Ascending aorta (tissue), 2 donors: ENCODE results near the gene ZNF594. TPM values are rescaled to one million over a fixed set of nuclear protein-coding genes. Genes with fewer than 3 reads are reported as not detected.
"Not testable (repeated sequence)": the region's sequence is repeated elsewhere in the genome, so short reads cannot be mapped to it uniquely, and the experiment has no call there.

Source experiments
- DNase-seq, 2 donors: peaks; one replicate each; pipeline ENCODE4 v3.0.0-alpha.2; 2019; ENCODE audit warnings: low spot score in 2 of 2
- H3K27ac ChIP-seq, 2 donors: fragments of 200-600 bp; sonication (generic); one replicate each; pipeline ENCODE4 v1.5.1; 2016 to 2017; ENCODE audit warnings: mild to moderate bottlenecking in 1 of 2
- H3K27me3 ChIP-seq: fragments of 200-600 bp; sonication (generic); one replicate; pipeline ENCODE4 v1.5.1; 2017
- H3K36me3 ChIP-seq, 2 donors: fragments of 200-600 bp; sonication (generic); one replicate each; pipeline ENCODE4 v1.5.1; 2016
- H3K4me1 ChIP-seq, 2 donors: fragments of 200-600 bp; sonication (generic); one replicate each; pipeline ENCODE4 v1.5.1; 2016 to 2017; ENCODE audit warnings: mild to moderate bottlenecking in 1 of 2
- H3K4me3 ChIP-seq, 2 donors: fragments of 200-600 bp; sonication (generic); one replicate each; pipeline ENCODE4 v1.5.1; 2016 to 2017; ENCODE audit warnings: mild to moderate bottlenecking in 1 of 2
- H3K9me3 ChIP-seq, 2 donors: fragments of 200-600 bp; sonication (generic); one replicate each; pipeline ENCODE4 v1.5.1; 2016
- intact Hi-C: fragments of 100-400 bp; cut with DNase I; formaldehyde crosslinking; loops from one replicate; pipeline ENCODE4 v1.15.1; 2023
- total RNA-seq: library from RNA; depleted of rRNA; stranded (reverse); fragments of >200 nt; gene quantifications from one replicate; pipeline ENCODE4 v1.1.0, GENCODE V29; 2016
- TF ChIP-seq, protein P1 (sequence below), 3 experiments: fragments of 200-600 bp in 2 of 3; fragments of 450-650 bp in 1 of 3; sonication (generic) in 2 of 3; IDR thresholded peaks; one replicate each; pipeline ENCODE4 v1.5.1; 2016 to 2019; ENCODE audit warnings: antibody characterized with exemption in 3 of 3, mild to moderate bottlenecking in 1 of 3, moderate library complexity in 1 of 3

Gene ZNF594
- total RNA-seq, 1 donor from 2014 or later = 0.21 TPM

DNA sequence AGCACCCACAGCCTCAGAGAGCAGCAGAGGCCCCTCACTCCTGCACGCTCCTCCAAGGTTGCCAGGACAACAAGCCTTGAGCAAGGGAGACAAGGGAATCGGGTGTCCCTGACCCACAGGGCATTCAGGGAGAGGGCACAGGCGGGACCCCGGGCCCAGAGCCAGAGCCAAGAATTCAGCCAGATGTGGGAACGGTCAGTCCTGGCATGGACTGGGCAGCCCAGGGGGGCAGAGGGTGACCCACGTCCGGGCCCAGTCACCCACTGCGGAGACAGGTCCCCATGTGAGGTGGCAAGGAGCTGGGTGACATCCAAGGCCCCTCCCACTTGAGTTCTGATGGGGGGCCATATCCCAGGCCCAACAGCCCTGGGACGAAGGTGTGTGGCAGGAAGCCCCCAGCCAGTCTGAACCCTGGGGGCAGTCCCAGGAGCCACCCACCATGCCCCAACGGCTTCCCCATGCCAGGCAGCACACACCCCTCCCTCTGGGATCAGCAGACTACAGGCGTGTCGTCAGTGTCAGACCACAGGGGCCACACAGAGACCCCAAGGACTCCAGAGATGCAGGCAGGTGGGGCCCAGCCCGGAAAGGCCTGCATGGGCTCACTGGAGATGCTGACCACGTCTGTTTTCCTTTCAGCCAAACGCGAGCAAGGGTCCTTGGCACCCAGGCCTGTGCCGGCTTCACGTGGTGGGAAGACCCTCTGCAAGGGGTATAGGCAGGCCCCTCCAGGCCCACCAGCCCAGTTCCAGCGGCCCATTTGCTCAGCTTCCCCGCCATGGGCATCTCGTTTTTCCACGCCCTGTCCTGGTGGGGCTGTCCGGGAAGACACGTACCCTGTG, 52.8 kb downstream of the ZNF594 start:
- TF ChIP-seq, protein P1, sequence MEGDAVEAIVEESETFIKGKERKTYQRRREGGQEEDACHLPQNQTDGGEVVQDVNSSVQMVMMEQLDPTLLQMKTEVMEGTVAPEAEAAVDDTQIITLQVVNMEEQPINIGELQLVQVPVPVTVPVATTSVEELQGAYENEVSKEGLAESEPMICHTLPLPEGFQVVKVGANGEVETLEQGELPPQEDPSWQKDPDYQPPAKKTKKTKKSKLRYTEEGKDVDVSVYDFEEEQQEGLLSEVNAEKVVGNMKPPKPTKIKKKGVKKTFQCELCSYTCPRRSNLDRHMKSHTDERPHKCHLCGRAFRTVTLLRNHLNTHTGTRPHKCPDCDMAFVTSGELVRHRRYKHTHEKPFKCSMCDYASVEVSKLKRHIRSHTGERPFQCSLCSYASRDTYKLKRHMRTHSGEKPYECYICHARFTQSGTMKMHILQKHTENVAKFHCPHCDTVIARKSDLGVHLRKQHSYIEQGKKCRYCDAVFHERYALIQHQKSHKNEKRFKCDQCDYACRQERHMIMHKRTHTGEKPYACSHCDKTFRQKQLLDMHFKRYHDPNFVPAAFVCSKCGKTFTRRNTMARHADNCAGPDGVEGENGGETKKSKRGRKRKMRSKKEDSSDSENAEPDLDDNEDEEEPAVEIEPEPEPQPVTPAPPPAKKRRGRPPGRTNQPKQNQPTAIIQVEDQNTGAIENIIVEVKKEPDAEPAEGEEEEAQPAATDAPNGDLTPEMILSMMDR (IDR thresholded peaks at IDR 0.05) = no peak
- no peak for DNase-seq
- no peak overlapping the region for H3K27ac ChIP-seq
- H3K27me3 ChIP-seq = no peaks in the 10 kb centered on the region
- H3K4me3 ChIP-seq = no peak overlapping the region
- H3K36me3 ChIP-seq = no peaks in the 10 kb centered on the region
- H3K9me3 ChIP-seq = no peaks in the 10 kb centered on the region
- intact Hi-C loops = no loop called here
- H3K4me1 ChIP-seq = no peaks in the 10 kb centered on the region

GRCh38 chr17:5138198-5138544, 53.5 kb downstream of the ZNF594 start:
- H3K36me3 ChIP-seq, DNase-seq, H3K4me3 ChIP-seq, intact Hi-C loops, H3K4me1 ChIP-seq, H3K27me3 ChIP-seq, H3K27ac ChIP-seq, H3K9me3 ChIP-seq: not testable (repeated sequence)

- H3K9me3 ChIP-seq, H3K27ac ChIP-seq, H3K36me3 ChIP-seq, H3K4me1 ChIP-seq, H3K4me3 ChIP-seq, intact Hi-C loops, H3K27me3 ChIP-seq, DNase-seq: not testable (repeated sequence)
These were observed 54.0 kb downstream of the ZNF594 start for GRCh38 chr17:5137511-5138197.

DNA sequence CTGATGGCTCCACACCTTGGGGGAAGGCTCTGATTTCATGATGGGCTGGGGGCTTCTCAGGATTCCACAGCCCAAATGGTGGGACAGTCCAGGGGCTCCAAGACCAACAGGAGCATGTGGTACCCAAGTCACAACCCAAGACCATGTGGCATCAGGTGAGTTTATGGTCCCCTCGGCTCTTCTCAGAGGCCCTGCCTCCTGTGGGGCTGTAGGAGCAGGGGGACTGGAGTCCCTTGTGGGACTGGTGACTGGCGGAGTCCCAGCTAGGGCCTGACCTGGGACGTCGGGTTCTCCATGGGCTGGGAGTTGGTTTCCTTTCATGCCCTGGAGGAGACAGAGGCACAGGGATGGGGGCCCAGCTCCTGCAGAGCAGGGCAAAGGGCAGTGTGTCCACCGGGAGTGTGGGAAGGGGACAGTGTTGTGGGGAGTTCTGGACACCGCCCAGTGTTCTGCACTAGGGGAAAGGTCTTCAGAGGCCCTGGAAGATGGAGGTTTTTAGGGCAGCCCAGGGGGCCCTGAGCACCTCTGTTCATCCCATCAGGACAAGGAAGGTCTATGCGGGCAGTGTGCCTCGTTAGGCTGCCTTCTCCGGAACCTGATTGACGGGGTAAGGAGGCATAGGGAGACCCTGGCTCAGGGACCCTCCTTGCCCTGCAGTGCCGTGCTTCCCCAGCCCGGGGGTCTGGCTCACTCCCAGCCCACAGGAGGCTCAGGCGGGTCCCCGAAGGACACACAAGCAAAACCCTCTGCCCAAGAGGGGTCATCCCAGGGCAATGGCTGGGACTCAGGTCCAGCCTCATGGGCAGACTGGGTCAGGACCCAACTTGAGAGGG, 54.9 kb downstream of the ZNF594 start:
- H3K27me3 ChIP-seq, H3K27ac ChIP-seq, intact Hi-C loops, H3K4me3 ChIP-seq, H3K9me3 ChIP-seq, DNase-seq, H3K36me3 ChIP-seq, H3K4me1 ChIP-seq: not testable (repeated sequence)

GRCh38 chr17:5135726-5136579, 55.7 kb downstream of the ZNF594 start:
- no peaks in the 10 kb centered on the region for H3K4me1 ChIP-seq
- H3K27ac ChIP-seq = no peak overlapping the region
- TF ChIP-seq, protein P1 (IDR thresholded peaks at IDR 0.05) = no peak
- no peak overlapping the region for H3K4me3 ChIP-seq
- no peak for DNase-seq
- intact Hi-C loops = no loop called here
- H3K27me3 ChIP-seq = no peaks in the 10 kb centered on the region
- no peaks in the 10 kb centered on the region for H3K9me3 ChIP-seq
- H3K36me3 ChIP-seq = no peaks in the 10 kb centered on the region

DNA sequence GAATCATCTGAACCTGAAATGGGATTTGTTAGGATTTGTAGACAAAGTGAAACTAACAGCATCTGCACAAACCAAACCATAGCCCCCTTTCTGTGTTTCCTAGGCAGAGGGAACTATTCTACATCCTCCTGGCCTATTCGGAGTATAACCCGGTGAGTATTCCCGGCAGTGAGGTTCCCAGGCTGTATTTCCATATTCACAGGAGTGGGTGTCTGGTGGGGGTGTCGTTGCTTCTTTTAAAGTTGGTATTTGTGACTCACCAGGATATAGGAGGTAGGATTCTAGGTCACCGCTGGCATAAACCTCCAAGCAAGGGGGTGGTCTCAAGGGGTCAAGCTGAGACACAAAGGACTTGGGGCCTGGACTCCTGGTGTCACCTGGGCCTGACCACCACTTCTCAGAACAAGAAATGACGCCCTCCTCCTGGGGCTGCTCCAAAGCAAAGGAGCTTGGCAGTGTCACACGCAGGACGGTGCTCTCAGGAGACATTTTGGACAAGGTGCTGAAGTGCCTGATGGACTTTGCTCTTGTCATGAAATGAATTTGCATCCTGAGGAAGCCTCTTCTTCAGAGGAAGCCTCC, 56.4 kb downstream of the ZNF594 start:
- H3K36me3 ChIP-seq, H3K4me3 ChIP-seq, DNase-seq, H3K27me3 ChIP-seq, intact Hi-C loops, H3K27ac ChIP-seq, H3K4me1 ChIP-seq, H3K9me3 ChIP-seq: not testable (repeated sequence)

GRCh38 chr17:5134571-5134970, 57.1 kb downstream of the ZNF594 start:
- H3K4me3 ChIP-seq, H3K36me3 ChIP-seq, H3K4me1 ChIP-seq, DNase-seq, H3K27ac ChIP-seq, intact Hi-C loops, H3K9me3 ChIP-seq, H3K27me3 ChIP-seq: not testable (repeated sequence)

DNA sequence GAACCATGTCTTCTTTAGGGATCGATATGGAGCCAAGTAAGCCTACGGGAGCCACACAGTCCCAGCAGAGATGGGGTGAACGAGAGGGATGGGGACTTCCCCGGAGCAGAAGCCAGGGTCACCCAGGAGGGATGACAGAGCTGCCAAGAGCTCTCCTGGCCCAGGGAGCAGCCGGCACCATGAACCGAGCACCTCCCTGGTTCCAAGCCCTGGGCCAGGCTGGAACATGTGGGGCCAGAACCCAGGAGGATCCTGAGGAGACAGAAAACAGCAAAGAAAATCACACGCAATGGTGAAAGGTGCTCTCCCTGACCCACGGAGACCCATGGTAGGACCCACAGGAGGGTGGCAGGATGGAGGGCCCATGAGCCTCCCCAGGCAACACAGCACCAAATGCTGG, 57.7 kb downstream of the ZNF594 start:
- DNase-seq, H3K36me3 ChIP-seq, intact Hi-C loops, H3K4me1 ChIP-seq, H3K9me3 ChIP-seq, H3K4me3 ChIP-seq, H3K27ac ChIP-seq, H3K27me3 ChIP-seq: not testable (repeated sequence)
